GM19043 (cell line): ENCODE data around the gene PRR20G.

Experiments used
- ATAC-seq: cut with Tn5 transposase; IDR thresholded peaks from one replicate; pipeline ENCODE4 v1.9.1; 2021; ENCODE audit warnings: low read depth; ENCODE audit not compliant: unreplicated experiment

The PRR20G gene

DNA sequence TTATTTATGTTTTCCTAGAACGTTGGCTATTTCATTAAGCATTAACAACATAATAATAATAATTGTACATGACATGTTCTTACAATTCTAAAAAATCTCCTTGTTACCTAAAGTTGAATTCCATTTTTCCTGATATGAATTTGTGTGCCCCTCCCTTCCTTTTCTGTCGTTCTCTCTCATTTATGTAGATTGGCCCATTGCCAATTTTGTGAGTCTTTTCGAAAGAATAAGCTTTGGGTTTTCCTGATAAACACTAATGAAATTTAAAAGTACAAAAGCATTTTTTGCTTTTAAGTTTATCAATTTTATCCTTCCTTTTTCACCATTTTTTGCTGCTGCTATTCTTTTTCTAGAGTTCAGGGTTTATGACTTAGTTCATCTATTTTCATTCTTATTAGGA, 50.0 kb downstream of the PRR20G start:
- ATAC-seq: no peak

DNA sequence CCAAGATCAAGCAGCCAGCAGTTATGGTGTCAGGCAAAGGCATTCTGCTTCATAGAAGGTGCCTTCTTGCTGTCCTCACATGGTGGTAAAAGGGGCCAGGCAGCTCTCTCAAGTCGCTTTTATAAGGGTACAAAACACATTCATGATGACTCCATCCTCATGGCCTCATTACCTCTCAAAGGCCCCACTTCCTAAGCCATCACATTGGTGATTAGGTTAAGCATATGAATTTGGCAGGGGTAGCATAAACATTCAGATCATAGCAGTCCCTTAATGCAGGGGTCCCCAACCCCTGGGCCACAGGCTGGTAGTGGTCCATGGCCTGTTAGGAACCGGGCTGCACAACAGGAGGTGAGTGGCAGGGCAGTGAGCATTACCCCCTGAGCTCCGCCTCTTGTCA, 52.1 kb downstream of the PRR20G start:
- no peak for ATAC-seq

DNA sequence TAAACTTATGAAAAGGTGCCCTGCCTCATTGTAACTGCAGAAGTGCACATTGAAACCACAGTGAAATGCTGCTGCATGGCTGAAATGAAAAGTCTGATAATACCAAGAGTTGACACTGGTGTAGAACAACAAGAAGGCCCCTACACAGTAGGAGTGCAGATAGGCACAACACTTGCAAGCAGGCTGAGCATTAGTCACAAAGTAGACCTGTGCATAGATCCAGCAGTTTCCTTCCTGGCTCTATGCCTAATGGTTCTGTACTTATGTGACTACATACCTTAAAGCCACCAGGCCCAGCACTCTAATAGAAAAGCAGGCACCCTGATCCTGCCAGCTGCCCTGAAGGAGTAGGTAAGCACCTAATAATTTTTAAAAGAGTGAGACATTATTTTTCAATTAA, 53.1 kb downstream of the PRR20G start:
- no peak for ATAC-seq
